HepG2 (cell line): Measurements from ENCODE around the gene NSG2.

ENCODE experiments used
- CHCHD3 ChIP-seq: sonication (generic); formaldehyde crosslinking; IDR thresholded peaks from 2 replicates; pipeline ENCODE4 v1.8.0; 2022; ENCODE audit warnings: mild to moderate bottlenecking, missing genetic modification reagents, moderate library complexity
- CTCF ChIP-seq: sonication (generic); formaldehyde crosslinking; IDR thresholded peaks from 2 replicates; pipeline ENCODE4 v1.5.0; 2020; ENCODE audit warnings: mild to moderate bottlenecking, missing genetic modification reagents, moderate library complexity
- GTF2F1 ChIP-seq: fragments of 150-350 bp; IDR thresholded peaks from 2 replicates; pipeline ENCODE4 v1.6.1; 2014; ENCODE audit warnings: low read length
- JUND ChIP-seq: sonication (generic); formaldehyde crosslinking; IDR thresholded peaks from 2 replicates; pipeline ENCODE4 v1.8.0; 2022; ENCODE audit warnings: mild to moderate bottlenecking, missing genetic modification reagents
- SUZ12 ChIP-seq: fragments of 150-350 bp; IDR thresholded peaks from 2 replicates; pipeline ENCODE4 v1.6.1; 2014; ENCODE audit warnings: low read depth, low read length
- ZBTB42 ChIP-seq: sonication (generic); formaldehyde crosslinking; IDR thresholded peaks from 2 replicates; pipeline ENCODE4 v1.5.0; 2020; ENCODE audit warnings: mild to moderate bottlenecking, missing genetic modification reagents
- ZNF263 ChIP-seq: sonication (generic); formaldehyde crosslinking; IDR thresholded peaks from 2 replicates; pipeline ENCODE4 v1.4.0; 2020; ENCODE audit warnings: missing genetic modification reagents
- ZNF274 ChIP-seq: sonication (generic); formaldehyde crosslinking; IDR thresholded peaks from 2 replicates; pipeline ENCODE4 v1.5.1; 2020; ENCODE audit warnings: mild to moderate bottlenecking, missing genetic modification reagents
- ZNF280D ChIP-seq: sonication (generic); formaldehyde crosslinking; IDR thresholded peaks from 2 replicates; pipeline ENCODE4 v1.5.1; 2020; ENCODE audit warnings: mild to moderate bottlenecking, missing genetic modification reagents
- ZNF614 ChIP-seq: IDR thresholded peaks from 2 replicates; pipeline ENCODE4 v1.6.1; 2018; ENCODE audit warnings: missing biosample characterization, missing genetic modification reagents, inconsistent platforms, borderline replicate concordance
- ZNF850 ChIP-seq: sonication (generic); formaldehyde crosslinking; conservative IDR thresholded peaks from 2 replicates; pipeline ENCODE4 v1.9.0; 2021; ENCODE audit warnings: mild to moderate bottlenecking, missing genetic modification reagents
- TF ChIP-seq, protein P1 (sequence below): sonication (generic); formaldehyde crosslinking; IDR thresholded peaks from 2 replicates; pipeline ENCODE4 v1.4.0; 2020; ENCODE audit warnings: mild to moderate bottlenecking, missing genetic modification reagents
- TF ChIP-seq, protein P2 (sequence below), 2 experiments: IDR thresholded peaks; 2 replicates each; pipeline ENCODE4 v1.6.1; 2011 to 2012; ENCODE audit warnings: low read length in 2 of 2, borderline replicate concordance in 1 of 2, low read depth in 1 of 2, mild to moderate bottlenecking in 1 of 2, moderate library complexity in 1 of 2
- TF ChIP-seq, protein P3 (sequence below): IDR thresholded peaks from 2 replicates; pipeline ENCODE4 v1.6.1; 2016; ENCODE audit warnings: low read depth, borderline replicate concordance

DNA sequence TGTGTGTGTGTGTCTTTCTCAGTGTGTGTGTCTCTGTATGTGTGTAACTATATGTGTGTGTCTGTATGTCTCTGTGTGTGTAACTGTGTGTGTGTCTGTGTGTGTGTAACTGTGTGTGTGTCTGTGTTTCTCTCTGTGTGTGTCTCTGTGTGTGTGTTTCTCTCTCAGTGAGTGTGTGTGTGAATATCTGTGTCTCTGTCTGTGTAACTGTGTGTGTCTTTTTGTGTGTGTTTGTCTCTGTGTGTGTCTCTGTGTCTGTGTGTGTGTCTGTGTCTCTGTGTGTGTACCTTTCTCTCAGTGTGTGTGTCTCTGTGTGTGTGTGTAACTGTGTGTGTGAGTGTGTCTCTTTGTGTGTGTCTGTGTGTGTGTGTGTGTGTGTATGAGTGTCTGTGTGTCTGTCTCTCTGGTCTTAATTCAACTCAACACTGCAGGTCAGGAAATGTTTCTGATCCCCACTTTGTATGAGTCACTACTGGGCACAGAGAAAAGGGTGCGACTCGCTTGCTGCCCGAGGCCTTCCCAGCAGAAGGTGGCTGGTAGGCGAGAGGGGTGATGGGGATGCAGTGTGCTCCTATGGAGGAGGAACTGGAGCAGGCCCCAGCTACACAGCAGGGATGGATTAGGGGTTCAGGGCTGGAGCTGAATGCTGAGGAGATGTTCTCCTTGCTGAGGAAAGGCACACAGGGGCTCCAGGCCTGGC is 52.1 kb downstream of the NSG2 start:
- TF ChIP-seq CTCF (CRISPR knock-in tag): no peak
- no peak for TF ChIP-seq ZNF850 (CRISPR knock-in tag)
- no peak for TF ChIP-seq ZNF274 (CRISPR knock-in tag)
- no peak for TF ChIP-seq ZNF614 (CRISPR knock-in tag)
- TF ChIP-seq GTF2F1: no peak
- TF ChIP-seq, protein P1, sequence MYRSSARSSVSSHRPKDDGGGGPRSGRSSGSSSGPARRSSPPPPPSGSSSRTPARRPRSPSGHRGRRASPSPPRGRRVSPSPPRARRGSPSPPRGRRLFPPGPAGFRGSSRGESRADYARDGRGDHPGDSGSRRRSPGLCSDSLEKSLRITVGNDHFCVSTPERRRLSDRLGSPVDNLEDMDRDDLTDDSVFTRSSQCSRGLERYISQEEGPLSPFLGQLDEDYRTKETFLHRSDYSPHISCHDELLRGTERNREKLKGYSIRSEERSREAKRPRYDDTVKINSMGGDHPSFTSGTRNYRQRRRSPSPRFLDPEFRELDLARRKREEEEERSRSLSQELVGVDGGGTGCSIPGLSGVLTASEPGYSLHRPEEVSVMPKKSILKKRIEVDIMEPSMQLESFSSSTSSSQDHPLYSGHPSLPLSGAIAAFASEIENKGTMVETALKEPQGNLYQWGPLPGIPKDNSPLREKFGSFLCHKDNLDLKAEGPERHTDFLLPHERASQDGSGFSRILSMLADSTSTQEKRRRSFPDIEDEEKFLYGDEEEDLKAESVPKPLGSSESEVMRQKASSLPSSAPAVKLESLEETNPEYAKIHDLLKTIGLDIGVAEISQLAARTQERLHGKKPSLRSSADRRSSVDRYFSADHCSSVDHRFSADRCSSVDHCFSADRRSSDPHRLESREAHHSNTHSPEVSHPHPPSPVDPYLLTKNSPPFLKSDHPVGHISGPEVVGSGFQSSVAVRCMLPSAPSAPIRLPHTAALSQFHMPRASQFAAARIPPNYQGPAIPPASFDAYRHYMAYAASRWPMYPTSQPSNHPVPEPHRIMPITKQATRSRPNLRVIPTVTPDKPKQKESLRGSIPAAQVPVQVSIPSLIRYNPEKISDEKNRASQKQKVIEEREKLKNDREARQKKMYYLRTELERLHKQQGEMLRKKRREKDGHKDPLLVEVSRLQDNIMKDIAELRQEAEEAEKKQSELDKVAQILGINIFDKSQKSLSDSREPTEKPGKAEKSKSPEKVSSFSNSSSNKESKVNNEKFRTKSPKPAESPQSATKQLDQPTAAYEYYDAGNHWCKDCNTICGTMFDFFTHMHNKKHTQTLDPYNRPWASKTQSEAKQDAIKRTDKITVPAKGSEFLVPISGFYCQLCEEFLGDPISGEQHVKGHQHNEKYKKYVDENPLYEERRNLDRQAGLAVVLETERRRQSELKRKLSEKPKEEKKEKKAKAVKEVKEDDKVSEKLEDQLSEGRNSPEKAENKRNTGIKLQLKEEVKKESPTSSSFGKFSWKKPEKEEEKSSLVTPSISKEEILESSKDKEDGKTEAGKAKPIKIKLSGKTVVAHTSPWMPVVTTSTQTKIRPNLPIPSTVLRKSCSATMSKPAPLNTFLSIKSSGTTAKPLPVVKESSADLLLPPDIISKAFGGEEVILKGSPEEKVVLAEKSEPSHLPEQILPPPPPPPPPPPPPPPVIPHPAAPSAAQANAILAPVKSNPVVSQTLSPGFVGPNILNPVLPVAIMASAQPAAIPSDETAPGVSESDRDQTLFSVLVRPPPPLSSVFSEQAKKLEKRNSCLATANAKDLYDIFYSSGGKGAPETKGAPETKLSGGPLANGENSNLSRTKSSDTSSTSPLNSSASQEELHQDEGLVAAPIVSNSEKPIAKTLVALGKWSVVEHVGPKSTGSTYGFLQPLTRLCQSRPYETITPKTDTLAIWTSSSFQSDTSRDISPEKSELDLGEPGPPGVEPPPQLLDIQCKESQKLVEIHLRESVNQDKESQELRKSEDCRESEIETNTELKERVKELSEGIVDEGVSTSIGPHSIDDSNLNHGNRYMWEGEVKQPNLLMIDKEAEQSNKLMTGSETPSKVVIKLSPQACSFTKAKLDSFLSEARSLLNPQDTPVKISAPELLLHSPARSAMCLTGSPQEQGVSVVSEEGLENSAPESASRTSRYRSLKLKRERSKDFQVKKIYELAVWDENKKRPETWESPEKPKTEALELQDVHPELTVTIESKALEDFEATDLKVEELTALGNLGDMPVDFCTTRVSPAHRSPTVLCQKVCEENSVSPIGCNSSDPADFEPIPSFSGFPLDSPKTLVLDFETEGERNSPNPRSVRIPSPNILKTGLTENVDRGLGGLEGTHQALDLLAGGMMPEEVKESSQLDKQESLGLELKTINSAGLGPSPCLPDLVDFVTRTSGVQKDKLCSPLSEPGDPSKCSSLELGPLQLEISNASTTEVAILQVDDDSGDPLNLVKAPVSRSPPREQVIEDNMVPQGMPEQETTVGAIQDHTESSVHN (CRISPR knock-in tag): no peak
- TF ChIP-seq ZNF280D (CRISPR knock-in tag): no peak
- TF ChIP-seq SUZ12: no peak
- TF ChIP-seq, protein P2, sequence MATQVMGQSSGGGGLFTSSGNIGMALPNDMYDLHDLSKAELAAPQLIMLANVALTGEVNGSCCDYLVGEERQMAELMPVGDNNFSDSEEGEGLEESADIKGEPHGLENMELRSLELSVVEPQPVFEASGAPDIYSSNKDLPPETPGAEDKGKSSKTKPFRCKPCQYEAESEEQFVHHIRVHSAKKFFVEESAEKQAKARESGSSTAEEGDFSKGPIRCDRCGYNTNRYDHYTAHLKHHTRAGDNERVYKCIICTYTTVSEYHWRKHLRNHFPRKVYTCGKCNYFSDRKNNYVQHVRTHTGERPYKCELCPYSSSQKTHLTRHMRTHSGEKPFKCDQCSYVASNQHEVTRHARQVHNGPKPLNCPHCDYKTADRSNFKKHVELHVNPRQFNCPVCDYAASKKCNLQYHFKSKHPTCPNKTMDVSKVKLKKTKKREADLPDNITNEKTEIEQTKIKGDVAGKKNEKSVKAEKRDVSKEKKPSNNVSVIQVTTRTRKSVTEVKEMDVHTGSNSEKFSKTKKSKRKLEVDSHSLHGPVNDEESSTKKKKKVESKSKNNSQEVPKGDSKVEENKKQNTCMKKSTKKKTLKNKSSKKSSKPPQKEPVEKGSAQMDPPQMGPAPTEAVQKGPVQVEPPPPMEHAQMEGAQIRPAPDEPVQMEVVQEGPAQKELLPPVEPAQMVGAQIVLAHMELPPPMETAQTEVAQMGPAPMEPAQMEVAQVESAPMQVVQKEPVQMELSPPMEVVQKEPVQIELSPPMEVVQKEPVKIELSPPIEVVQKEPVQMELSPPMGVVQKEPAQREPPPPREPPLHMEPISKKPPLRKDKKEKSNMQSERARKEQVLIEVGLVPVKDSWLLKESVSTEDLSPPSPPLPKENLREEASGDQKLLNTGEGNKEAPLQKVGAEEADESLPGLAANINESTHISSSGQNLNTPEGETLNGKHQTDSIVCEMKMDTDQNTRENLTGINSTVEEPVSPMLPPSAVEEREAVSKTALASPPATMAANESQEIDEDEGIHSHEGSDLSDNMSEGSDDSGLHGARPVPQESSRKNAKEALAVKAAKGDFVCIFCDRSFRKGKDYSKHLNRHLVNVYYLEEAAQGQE (IDR thresholded peaks at IDR 0.05; ENCODE audit: borderline replicate concordance in 1 of 2, low read depth in 1 of 2, low read length in 2 of 2): no peak
- TF ChIP-seq ZNF263 (CRISPR knock-in tag): no peak
- TF ChIP-seq ZBTB42: no peak
- TF ChIP-seq CHCHD3 (CRISPR knock-in tag): no peak
- TF ChIP-seq JUND (CRISPR knock-in tag): no peak
- TF ChIP-seq, protein P3, sequence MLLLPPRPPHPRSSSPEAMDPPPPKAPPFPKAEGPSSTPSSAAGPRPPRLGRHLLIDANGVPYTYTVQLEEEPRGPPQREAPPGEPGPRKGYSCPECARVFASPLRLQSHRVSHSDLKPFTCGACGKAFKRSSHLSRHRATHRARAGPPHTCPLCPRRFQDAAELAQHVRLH: no peak
